Measurements from ENCODE around the gene HOXA3.

HOXA3 gene

DNA sequence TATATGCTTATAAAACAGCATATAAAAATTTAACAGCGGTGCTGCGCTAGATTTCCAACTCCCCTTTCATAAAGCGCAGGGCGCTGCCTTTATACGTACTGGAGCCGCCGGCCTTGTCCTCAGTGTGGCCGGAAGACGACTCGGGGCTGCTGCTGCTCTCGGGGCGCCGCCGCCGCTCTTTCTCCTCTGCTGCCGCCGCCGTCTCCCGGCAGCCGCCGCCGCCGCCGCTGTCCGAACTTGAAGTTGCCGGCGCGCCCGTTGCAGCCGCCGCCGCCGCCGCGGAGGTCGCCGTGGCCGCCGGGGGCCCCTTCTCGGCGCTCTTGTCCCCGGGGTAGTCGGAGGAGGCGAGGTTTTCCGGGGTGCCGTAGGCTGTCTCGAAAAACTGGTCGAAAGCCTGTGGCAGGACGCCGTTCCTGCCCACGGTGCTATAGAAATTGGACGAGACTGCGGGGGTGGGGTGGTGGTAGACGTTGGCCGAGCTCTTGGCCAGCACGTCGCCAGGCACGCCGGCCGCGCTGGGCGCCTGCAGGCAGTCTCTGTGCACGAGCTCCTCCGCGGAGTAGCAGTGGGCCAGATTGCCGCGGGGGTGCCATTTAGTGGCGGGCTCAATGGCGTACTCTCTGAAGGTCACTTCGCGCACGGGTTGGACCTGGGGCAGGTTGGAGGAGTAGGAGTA lies 32.1 kb upstream of the HOXA3 start:
- Histone ChIP-seq H3K27ac (ENCODE audit: low read depth, low read length) (no peak overlapping the region), H3K27me3 (ENCODE audit: control insufficient read depth, low read length) (peaks cover 90% of the 10 kb centered on the region), H3K4me2 (ENCODE audit: low read length) (peak overlapping the region; percentile 87)

DNA sequence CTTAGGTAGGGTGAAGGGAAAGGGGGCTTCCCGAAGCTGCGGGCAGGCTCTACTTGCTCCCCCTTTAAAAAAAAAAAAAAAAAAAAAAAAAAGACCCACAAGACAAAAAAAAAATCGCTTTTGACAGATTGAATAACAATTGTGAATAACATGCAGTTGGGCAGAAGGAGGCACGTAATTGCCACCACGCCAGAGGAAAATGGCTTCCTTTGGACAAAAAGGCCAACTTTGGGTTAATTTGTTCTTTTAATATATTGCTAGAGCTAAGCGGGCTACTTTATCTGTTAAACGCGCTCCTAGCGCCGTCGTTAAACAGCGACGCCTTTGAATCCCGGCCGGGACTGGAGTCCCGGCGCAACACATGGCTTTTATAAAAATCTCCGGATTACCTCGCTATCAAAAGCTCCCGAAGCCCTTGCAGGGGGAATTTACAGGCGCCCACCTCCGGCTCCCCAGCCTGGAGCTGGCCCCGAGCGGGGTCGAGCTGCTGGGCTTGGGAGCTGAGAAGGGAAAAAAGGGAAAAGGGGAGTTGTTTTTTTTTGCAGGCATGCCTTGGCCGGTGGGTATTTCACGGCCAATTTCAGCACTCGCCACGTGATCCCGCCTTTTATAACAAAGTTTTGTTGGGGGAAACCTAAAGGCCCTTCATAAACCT lies 31.4 kb upstream of the HOXA3 start:
- H3K4me1 ChIP-seq (ENCODE audit: control insufficient read depth, low read length): peaks cover 35% of the 10 kb centered on the region
- peaks cover 85% of the 10 kb centered on the region for H3K27me3 ChIP-seq (ENCODE audit: control insufficient read depth, low read length)
- peaks cover 2% of the 10 kb centered on the region; the same call in 1 of the 2 replicates for H3F3A ChIP-seq (ENCODE audit: control insufficient read depth, insufficient read depth)
- H3K4me3 ChIP-seq (ENCODE audit: low read length): peak overlapping the region; percentile 72
- no peak overlapping the region for H3K27ac ChIP-seq (ENCODE audit: low read depth, low read length)
- H3K4me2 ChIP-seq (ENCODE audit: low read length): peak overlapping the region; percentile 87
- no peaks in the 10 kb centered on the region for H3K9me2 ChIP-seq (replicated peaks; ENCODE audit: control insufficient read depth, low read length)
- no peaks in the 10 kb centered on the region for H4K20me1 ChIP-seq (ENCODE audit: control insufficient read depth, insufficient read depth, low read depth, low read length)
- no peaks in the 10 kb centered on the region for H3K36me3 ChIP-seq (ENCODE audit: control insufficient read depth, low read length)
- TF ChIP-seq, protein P1, sequence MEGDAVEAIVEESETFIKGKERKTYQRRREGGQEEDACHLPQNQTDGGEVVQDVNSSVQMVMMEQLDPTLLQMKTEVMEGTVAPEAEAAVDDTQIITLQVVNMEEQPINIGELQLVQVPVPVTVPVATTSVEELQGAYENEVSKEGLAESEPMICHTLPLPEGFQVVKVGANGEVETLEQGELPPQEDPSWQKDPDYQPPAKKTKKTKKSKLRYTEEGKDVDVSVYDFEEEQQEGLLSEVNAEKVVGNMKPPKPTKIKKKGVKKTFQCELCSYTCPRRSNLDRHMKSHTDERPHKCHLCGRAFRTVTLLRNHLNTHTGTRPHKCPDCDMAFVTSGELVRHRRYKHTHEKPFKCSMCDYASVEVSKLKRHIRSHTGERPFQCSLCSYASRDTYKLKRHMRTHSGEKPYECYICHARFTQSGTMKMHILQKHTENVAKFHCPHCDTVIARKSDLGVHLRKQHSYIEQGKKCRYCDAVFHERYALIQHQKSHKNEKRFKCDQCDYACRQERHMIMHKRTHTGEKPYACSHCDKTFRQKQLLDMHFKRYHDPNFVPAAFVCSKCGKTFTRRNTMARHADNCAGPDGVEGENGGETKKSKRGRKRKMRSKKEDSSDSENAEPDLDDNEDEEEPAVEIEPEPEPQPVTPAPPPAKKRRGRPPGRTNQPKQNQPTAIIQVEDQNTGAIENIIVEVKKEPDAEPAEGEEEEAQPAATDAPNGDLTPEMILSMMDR (IDR thresholded peaks at IDR 0.05; ENCODE audit: low read depth, low read length, poor library complexity, severe bottlenecking): no peak
- TF ChIP-seq EZH2phosphoT487 (IDR thresholded peaks at IDR 0.05; ENCODE audit: borderline replicate concordance, low read length): peak; percentile 100; the same call in 1 of the 2 replicates
- H3K9me3 ChIP-seq (ENCODE audit: control insufficient read depth, insufficient read depth, low read length): no peaks in the 10 kb centered on the region
- H3K79me2 ChIP-seq (ENCODE audit: control insufficient read depth, low read length): no peaks in the 10 kb centered on the region

More for the DNA sequence above, 32.1 kb upstream of the HOXA3 start:
- Histone ChIP-seq H3K9me2 (replicated peaks; ENCODE audit: control insufficient read depth, low read length) (no peaks in the 10 kb centered on the region), H3K4me1 (ENCODE audit: control insufficient read depth, low read length) (peaks cover 41% of the 10 kb centered on the region), H4K20me1 (ENCODE audit: control insufficient read depth, insufficient read depth, low read depth, low read length) (0 out of 2 replicates have a peak, but pooled peaks cover under 1% of the 10 kb centered on the region), H3F3A (ENCODE audit: control insufficient read depth, insufficient read depth) (peaks cover 2% of the 10 kb centered on the region; the same call in 1 of the 2 replicates), H3K79me2 (ENCODE audit: control insufficient read depth, low read length) (no peaks in the 10 kb centered on the region), H3K36me3 (ENCODE audit: control insufficient read depth, low read length) (no peaks in the 10 kb centered on the region), H3K9me3 (ENCODE audit: control insufficient read depth, insufficient read depth, low read length) (no peaks in the 10 kb centered on the region), H3K4me3 (ENCODE audit: low read length) (peak overlapping the region; percentile 72)
- TF ChIP-seq, protein P1 (IDR thresholded peaks at IDR 0.05; ENCODE audit: low read depth, low read length, poor library complexity, severe bottlenecking): no peak
- TF ChIP-seq EZH2phosphoT487 (IDR thresholded peaks at IDR 0.05; ENCODE audit: borderline replicate concordance, low read length): peak; percentile 98; the same call in 1 of the 2 replicates

DNA sequence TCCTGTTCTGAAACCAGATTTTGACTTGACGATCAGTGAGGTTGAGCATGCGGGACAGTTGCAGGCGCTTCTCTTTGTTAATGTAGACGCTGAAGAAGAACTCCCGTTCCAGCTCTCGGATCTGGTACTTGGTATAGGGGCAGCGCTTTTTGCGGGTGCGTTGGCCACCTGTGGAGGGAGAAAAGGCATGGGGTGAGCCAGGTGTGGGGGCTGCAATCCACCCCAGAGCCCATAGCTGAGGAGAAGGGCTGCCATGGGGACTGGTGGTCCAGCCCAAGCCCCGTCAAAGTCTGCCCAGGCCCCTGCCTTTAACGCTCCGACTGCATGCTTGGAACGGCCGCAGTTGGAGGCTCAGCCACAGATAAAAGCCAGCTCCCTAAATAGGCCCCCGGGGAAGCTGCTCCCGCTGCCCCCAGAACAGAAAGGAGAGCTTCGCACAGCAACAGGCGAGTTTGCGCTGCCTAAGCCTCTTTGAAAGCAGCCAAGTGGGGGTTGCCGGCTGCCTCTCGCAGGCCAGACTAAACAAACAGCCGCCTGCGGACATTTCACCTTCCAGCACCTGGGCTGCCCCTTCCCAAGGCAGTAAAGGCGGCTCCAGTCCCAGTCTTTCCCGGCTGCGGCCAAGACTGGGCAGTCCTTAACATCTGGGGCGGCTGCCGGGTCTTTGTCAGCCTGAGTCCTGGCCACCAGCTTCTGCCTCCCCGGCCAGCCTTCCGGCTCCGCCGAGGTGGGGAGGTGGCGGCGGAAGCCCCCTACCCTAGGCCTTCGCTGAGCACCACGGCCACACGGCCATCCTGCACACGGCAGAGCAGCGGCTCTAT lies 30.7 kb upstream of the HOXA3 start:
- Histone ChIP-seq H3F3A (ENCODE audit: control insufficient read depth, insufficient read depth) (peaks cover 2% of the 10 kb centered on the region; the same call in 1 of the 2 replicates), H3K4me2 (ENCODE audit: low read length) (peak overlapping the region; percentile 87), H3K4me3 (ENCODE audit: low read length) (peak overlapping the region; percentile 72), H3K9me3 (ENCODE audit: control insufficient read depth, insufficient read depth, low read length) (no peaks in the 10 kb centered on the region), H4K20me1 (ENCODE audit: control insufficient read depth, insufficient read depth, low read depth, low read length) (no peaks in the 10 kb centered on the region), H3K4me1 (ENCODE audit: control insufficient read depth, low read length) (peaks cover 28% of the 10 kb centered on the region), H3K27ac (ENCODE audit: low read depth, low read length) (no peak overlapping the region), H3K27me3 (ENCODE audit: control insufficient read depth, low read length) (peaks cover 77% of the 10 kb centered on the region), H3K79me2 (ENCODE audit: control insufficient read depth, low read length) (no peaks in the 10 kb centered on the region), H3K9me2 (replicated peaks; ENCODE audit: control insufficient read depth, low read length) (no peaks in the 10 kb centered on the region), H3K36me3 (ENCODE audit: control insufficient read depth, low read length) (no peaks in the 10 kb centered on the region)
- TF ChIP-seq EZH2phosphoT487 (IDR thresholded peaks at IDR 0.05; ENCODE audit: borderline replicate concordance, low read length): peak; percentile 30; the same call in 1 of the 2 replicates
- TF ChIP-seq, protein P1 (IDR thresholded peaks at IDR 0.05; ENCODE audit: low read depth, low read length, poor library complexity, severe bottlenecking): no peak

Measured in DOHH2 (cell line).